ENCODE data around the gene USP51.
"Not testable (repeated sequence)": the region's sequence is repeated elsewhere in the genome, so short reads cannot be mapped to it uniquely, and the experiment has no call there.

USP51 gene

GRCh38 chrX:55489314-55490009, at the start of gene USP51:
Gene USP51 (minus strand): TSS chrX:55489848. CDS start chrX:55488939, 909 bp downstream.
- DNase-seq = peak; percentile 7

- DNase-seq = no peak
Measured at GRCh38 chrX:55524487-55524886, 34.8 kb upstream of the USP51 start.

DNA sequence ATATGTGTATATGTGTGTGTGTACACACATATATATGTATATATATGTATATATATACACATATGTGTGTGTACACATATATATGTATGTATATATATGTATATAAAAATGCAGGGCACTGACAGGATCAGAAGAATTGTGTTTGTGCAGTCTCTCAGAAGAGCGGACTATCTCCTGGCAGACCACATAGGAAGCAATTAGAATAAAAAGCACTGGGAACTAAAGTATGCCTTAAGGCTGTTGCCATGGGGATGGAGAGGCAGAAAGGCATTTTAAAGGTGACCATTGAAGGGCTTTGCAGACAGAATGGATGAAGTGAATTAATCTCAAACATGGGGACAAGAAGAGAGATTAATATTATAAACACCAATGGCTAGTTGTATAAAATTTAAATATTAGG, 33.7 kb upstream of the USP51 start:
- DNase-seq = no peak

DNA sequence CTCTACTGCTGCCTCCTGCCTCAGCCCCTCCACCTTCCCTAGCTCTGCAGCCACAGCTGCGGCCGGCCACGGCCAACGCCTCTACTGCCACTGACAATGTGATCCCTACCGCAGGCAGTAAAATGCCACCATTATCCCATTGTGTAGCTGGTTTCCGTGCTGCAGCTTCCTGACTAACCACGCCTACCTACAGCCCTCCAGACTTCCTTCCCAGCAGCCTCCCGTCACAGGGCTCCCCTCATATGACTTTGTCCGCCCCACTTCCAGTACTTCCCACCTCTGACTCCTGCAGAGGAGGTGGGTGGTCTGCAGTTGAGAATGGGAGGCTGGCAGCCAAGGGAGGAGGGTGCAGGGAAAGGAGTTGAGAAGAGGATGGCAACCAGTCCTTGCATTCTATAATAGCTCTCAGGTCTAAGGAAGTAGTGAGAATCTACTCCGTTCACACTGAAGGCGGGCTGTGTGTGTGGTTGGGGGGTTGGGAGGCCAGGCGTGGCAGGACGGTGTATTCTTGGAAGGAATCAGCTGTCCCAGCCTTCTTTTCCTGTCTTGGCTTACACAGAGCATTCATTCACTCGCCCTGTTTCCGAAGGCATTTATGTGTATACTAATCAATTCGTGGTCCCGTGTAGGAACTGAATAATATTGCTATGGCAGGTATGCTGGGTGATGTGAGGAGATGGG, 33.1 kb upstream of the USP51 start:
- DNase-seq = no peak

- no peak for DNase-seq
Measured at GRCh38 chrX:55521687-55522086, 32.0 kb upstream of the USP51 start.

- not testable (repeated sequence) for DNase-seq
Measured at GRCh38 chrX:55516794-55517481, 27.3 kb upstream of the USP51 start.

DNA sequence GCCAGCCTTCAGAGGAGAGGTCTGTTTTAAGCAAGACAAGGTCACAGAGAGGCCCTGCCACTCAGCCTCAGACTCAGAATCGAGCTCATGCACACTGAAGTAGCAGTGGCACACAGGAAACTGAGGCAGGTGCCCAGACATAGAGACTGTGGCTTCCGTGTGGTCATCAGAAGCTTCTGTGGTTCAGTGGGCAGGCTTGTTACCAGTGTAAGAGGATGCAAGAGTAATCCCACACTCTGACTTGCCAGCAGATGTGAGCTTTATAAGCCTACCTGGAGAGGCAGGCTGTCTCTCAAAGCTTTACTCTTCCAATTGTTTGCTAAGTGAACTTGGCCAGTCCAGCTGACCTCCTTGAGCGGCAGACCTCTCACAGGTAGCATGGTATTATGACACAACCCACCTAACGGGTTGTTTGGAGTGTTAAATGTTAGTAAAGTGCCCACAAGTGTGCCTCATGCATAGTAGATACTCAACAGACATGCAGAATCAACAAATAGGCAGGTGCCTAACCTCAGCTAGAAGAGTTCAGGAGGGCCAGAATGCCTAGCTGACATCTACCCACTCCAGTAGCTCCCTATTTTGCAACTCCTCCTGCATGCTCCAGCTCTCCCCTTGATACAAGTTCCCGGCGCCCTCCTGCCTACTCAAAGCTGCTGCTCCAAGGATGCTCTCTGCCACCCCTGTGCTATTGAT, 23.5 kb upstream of the USP51 start:
- DNase-seq = not testable (repeated sequence)

DNA sequence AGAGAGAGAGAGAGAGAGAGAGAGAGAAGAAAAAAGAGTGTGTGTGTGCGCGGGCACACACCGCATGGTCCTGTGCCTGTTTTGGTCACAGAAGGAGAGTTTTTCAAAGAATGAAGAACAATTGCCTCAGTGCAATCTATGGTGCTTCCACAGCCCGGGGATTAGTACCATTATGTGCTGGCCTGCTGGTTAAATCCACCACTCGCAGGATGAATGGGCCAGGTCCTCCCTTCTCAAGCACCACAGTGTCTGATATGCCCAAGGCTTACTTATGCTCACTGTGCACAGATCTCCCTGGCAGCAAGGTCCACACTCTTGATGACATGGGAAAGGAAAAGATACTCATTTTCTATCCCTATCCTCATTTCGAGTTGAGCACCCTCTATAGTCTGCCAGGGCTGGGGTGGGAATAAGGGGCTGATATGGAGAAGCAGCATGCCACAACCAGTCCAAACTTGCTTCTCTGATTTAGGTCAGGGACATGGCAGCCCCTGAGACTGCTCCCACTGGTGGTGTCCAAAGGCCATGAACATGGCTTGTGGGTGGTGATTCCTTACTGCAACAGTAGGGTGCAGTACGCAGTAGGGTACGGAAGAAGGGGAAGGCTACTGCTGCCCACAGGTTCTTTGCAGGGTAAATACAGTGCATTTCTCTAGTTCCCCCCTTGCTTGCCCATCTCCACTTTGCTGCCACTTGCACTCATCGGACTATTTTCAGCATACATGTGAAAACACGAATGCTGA, 18.9 kb upstream of the USP51 start:
- DNase-seq = not testable (repeated sequence)

- not testable (repeated sequence) for DNase-seq
Measured at GRCh38 chrX:55507699-55508098, 18.1 kb upstream of the USP51 start.

DNA sequence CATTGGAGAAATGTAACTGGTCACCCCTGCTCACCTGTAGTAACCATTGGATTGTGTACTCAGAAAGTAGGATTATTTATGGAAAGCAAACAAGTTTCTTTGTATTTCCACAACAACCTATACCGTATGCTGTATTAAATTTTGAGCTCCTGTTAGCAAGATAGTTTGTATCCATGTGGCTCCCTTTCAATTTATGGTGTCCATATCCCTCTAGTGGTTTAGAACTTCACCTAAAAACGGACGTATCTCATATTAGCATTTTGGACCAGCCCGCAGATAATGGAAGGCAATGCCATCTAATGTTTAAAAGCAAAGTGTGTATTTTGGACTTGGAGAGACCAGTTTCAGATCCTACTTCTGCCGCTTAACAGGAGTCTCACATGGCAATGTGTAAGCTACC, 17.4 kb upstream of the USP51 start:
- DNase-seq = not testable (repeated sequence)

DNA sequence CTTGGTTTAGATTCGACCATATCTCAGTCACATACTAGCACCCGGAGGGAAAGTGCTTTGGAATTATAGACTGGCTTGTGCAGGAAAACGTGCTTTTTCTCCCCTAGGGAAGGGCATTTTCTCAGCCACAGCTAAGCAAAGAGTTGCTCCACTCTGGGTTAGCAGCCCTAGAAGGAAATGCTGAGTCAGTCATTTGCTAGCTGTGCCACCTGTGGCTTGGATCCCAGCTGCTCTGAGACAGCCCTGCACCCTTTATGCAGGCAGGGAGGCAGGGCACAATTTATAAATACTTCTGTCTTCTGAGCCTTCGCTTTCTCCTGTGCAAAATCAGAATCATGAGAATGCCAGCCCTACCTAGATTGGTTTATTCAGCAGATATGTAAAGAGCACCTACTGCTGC, 1.3 kb upstream of the USP51 start:
- no peak for DNase-seq

DNA sequence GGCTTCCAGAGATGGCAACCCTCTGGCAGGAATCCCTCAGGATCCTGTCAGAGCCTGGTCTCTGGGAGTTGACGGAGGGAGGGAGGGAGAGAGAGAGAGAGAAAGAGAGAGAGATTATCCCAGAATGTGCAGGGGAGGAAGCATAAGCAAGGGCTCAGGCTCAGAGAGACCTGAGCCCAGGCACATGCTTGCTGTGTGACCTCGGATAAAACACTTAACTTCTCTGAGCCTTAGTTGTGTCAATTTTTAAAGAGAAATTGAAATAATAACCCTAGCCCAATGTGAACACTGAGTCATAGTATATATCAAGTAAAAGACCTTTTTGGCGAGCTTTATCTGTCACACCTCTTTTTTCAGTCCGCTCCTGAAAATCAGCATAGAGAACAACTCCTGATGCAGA, 473 bp upstream of the USP51 start:
- DNase-seq = no peak

DNA sequence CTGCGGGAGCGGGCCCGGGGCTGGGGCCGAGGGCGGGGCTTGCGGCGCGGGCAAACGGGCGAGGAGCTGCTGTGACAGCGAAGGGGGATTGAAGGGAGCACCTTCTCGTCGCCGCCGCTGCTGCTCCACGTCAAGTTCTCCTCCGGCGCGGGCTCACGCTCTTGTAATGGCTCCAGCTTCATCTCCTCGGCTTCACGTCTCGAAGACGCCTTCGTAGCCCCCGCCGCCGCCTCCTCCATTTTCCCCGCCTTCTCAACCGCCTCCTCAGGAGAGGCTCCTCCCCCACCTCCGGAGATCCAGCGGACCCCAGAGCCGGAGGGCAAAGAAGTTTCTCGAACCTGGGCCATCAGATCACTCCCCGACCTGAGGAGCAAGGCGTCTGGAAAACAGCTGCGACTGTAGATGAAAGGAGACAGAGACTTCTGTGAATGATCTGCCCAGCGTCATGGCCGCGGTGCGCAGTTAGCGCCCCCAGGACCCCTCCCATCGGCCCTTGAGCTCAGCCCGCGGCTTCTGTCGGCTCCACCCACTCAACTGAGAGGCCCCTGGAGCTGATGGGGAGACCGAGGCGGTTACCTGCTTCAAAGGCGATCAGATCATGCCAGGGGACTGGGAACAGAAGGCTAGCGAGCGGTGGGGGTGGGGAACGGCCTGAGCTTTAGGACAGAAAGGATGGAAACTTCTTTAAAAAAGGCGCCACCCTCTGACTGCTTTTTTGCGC, 895 bp downstream of the USP51 start:
- DNase-seq = peak; percentile 62

DNA sequence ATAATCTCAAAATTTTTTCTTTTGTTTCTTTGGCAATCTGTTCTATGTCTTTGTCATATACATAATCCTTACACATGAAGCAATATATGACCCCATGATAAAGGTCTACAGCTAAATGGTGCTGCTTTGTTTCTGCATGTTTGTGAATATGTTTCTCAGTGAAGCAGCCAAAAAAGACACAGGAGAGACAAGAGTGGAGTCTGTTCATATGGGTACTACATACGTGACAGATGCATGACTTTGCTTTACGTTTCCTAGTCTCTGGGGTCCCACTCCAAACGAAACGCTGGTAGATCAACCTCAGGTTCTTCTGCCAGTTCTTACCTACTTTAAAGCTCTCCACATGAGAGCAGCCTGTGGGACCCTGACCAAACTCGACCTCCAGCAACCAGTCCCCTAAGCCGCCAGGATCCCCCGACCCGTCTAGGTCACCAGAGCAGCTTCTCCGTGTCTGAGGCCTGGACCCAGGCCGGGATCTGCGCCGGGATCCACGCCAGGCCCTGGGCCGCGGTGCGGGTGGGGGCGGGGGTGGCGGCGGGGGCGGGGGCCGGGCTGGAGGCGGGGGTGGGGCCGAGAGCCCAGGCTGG, 1.5 kb downstream of the USP51 start:
- no peak for DNase-seq

- no peak for DNase-seq
Measured at GRCh38 chrX:55487143-55487542, 2.5 kb downstream of the USP51 start.

GRCh38 chrX:55486736-55487135, 2.9 kb downstream of the USP51 start:
- peak; percentile 5 for DNase-seq

DNA sequence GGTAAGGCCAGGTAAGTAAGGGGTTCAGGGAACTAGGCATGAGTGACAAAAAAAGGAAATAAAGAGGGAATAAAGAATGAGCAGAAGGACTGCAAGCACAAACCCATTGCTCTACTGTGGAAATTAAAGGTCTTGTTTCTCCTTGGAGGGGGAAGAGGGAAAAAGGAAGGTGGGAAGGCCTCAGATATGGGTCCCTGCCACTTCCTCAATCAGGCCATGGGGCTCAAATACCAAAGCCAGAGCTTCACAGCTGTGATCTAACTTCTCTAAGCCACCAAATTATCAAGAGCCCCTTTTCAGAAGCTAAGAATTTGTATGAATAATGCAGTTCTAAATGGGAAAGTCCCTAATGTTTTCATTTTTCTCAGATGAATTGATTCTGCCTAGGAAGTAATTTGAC, 4.7 kb downstream of the USP51 start:
- DNase-seq = no peak

DNA sequence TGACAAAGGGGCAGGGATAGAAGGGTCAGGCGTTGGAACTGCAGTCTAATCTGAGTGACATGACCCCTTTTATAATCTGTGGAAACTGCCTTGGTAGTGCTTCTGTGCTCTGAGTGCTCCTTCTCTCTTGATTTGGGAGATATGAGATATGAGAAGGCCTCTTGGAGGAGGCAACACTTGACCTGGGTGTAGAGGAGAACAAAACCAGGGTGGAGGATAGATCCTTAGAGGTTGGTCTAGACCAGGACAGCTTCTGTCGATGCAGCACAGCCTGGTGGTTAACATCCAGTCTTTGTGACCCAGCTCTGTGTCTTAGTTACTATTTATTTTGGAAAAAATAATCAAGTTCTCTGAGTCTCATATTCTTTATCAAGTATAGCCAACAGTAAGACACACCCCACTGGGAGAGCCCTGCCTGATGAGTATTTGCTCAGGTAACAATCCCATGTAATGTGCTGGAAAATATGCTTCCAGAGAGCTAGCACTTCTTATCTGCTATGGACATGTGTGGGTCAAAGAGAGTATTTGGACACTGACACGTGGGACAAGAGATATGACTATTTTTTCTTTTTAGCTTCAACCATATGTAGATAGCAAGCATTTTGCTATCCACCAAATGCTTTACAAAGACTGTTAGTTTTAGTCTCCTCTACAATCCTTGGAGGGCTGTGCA, 9.1 kb downstream of the USP51 start:
- DNase-seq = no peak

- DNase-seq = not testable (repeated sequence)
Measured at GRCh38 chrX:55479956-55480355, 9.7 kb downstream of the USP51 start.

DNA sequence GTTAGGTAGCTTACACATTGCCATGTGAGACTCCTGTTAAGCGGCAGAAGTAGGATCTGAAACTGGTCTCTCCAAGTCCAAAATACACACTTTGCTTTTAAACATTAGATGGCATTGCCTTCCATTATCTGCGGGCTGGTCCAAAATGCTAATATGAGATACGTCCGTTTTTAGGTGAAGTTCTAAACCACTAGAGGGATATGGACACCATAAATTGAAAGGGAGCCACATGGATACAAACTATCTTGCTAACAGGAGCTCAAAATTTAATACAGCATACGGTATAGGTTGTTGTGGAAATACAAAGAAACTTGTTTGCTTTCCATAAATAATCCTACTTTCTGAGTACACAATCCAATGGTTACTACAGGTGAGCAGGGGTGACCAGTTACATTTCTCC, 23.9 kb downstream of the USP51 start:
- not testable (repeated sequence) for DNase-seq

DNA sequence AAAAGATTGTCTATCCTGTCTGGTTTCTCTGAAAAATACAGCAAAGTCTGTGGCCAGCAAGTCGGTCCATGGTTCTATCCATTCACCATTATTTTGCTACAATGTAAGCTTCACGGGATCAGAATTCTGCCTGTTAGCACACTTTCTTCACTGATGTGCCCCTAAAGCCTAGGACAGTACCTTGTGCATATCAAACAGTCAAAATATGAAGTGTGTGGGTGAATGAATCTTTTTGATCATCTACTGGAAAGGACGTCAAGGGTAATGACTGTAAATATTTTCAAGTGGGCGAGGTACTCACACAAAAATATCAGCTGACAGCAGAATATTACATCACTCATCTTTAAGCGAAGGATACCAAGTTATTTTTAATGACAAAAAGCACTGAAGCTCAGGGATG, 24.5 kb downstream of the USP51 start:
- not testable (repeated sequence) for DNase-seq

All from fibroblast of skin of right biceps (primary cell).